Mesendoderm (in vitro differentiated cells): ENCODE measurements around the gene HDHD5.

ENCODE experiments used
- DNase-seq: peaks from one replicate; pipeline ENCODE4 v3.0.0; 2013
- H2AK5ac ChIP-seq: 2 replicates; pipeline ENCODE4 v1.6.1; 2013; ENCODE audit warnings: low read length, inconsistent platforms
- H2BK120ac ChIP-seq: 2 replicates; pipeline ENCODE4 v1.6.1; 2013; ENCODE audit warnings: low read depth, mild to moderate bottlenecking, low read length, moderate library complexity, mixed read lengths
- H2BK15ac ChIP-seq: replicated peaks from 2 replicates; pipeline ENCODE4 v1.6.1; 2013; ENCODE audit warnings: low read depth, mild to moderate bottlenecking, moderate library complexity
- H2BK5ac ChIP-seq: 2 replicates; pipeline ENCODE4 v1.6.1; 2013; ENCODE audit warnings: low read length, inconsistent platforms
- H3K18ac ChIP-seq: 2 replicates; pipeline ENCODE4 v1.6.1; 2013; ENCODE audit warnings: mild to moderate bottlenecking, low read length, mixed read lengths
- H3K23ac ChIP-seq: one replicate; pipeline ENCODE4 v1.6.1; 2013; ENCODE audit warnings: low read length
- H3K27ac ChIP-seq: 2 replicates; pipeline ENCODE4 v1.5.1; 2013; ENCODE audit warnings: low read depth, mild to moderate bottlenecking, inconsistent platforms, low read length, moderate library complexity
- H3K27me3 ChIP-seq: 2 replicates; pipeline ENCODE4 v1.6.1; 2013; ENCODE audit warnings: low read length, control low read depth, mild to moderate bottlenecking, inconsistent platforms; ENCODE audit not compliant: insufficient read depth, poor library complexity
- H3K36me3 ChIP-seq: 2 replicates; pipeline ENCODE4 v1.6.1; 2013; ENCODE audit warnings: low read length, inconsistent platforms; ENCODE audit not compliant: control insufficient read depth, insufficient read depth
- H3K4ac ChIP-seq: one replicate; pipeline ENCODE4 v1.6.1; 2013; ENCODE audit warnings: low read depth, mild to moderate bottlenecking, low read length, moderate library complexity
- H3K4me1 ChIP-seq: 2 replicates; pipeline ENCODE4 v1.6.1; 2013; ENCODE audit warnings: low read depth, low read length, inconsistent platforms; ENCODE audit not compliant: control insufficient read depth
- H3K4me2 ChIP-seq: 2 replicates; pipeline ENCODE4 v1.6.1; 2013; ENCODE audit warnings: low read length
- H3K4me3 ChIP-seq: 2 replicates; pipeline ENCODE4 v1.5.1; 2013; ENCODE audit warnings: mild to moderate bottlenecking, low read length
- H3K56ac ChIP-seq: one replicate; pipeline ENCODE4 v1.6.1; 2013; ENCODE audit warnings: low read length
- H3K79me1 ChIP-seq: 2 replicates; pipeline ENCODE4 v1.6.1; 2013; ENCODE audit warnings: low read length, inconsistent platforms
- H3K79me2 ChIP-seq: 2 replicates; pipeline ENCODE4 v1.6.1; 2013; ENCODE audit warnings: mild to moderate bottlenecking, low read length; ENCODE audit not compliant: control insufficient read depth, insufficient read depth
- H3K9ac ChIP-seq: 2 replicates; pipeline ENCODE4 v1.6.1; 2013; ENCODE audit warnings: low read length, inconsistent platforms
- H4K5ac ChIP-seq: one replicate; pipeline ENCODE4 v1.6.1; 2013; ENCODE audit warnings: low read length
- H4K8ac ChIP-seq: one replicate; pipeline ENCODE4 v1.6.1; 2013; ENCODE audit warnings: low read depth, mild to moderate bottlenecking, control low read depth, low read length, moderate library complexity
- WGBS: extraction: QIAGEN DNeasy Blood & Tissue Kit; methylation state at CpG from one replicate; pipeline ENCODE4 v1.1.7; 2013; ENCODE audit warnings: low lambda C conversion rate, missing lambda C conversion rate; ENCODE audit not compliant: insufficient coverage; ENCODE audit errors: extremely low coverage; 5-methylcytosine and 5-hydroxymethylcytosine counted together

HDHD5 gene

DNA sequence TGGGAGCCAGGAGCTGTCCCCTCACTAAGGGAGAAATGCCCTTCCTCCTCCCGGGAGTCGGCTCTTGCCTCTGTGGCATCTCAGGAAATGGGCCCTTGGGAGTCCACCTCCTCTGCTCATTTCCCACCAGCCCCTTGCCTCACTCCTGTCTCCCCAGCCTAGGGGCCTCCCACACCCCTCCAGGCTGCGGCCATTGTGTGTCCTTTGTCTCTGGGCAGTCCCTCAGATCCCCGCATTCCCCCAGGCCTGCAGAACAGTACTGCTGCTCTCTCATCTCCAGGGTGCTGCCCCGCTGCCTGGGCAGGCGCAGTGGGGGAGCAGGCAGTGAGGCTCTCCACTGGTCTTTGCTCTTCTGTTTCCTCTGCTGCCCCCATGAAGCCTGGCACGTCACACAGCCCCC is 35.1 kb upstream of the HDHD5 start:
- H2AK5ac ChIP-seq, result no peak overlapping the region
- no peaks in the 10 kb centered on the region for H3K27me3 ChIP-seq
- no peak overlapping the region for H3K9ac ChIP-seq
- H2BK120ac ChIP-seq, result no peak overlapping the region
- H3K4ac ChIP-seq, result no peak overlapping the region
- no peak overlapping the region for H3K4me2 ChIP-seq
- no peaks in the 10 kb centered on the region for H3K79me1 ChIP-seq
- no peak overlapping the region for H3K18ac ChIP-seq
- no peak overlapping the region for H3K4me3 ChIP-seq
- H3K4me1 ChIP-seq, result peaks cover 6% of the 10 kb centered on the region
- no peak overlapping the region for H2BK5ac ChIP-seq
- no peak overlapping the region for H2BK15ac ChIP-seq
- no peak overlapping the region for H3K27ac ChIP-seq
- no peak overlapping the region for H4K8ac ChIP-seq
- peak overlapping the region; percentile 29 for H3K23ac ChIP-seq
- peak overlapping the region; percentile 31 for H3K56ac ChIP-seq
- no peak overlapping the region for H4K5ac ChIP-seq
- H3K36me3 ChIP-seq, result no peaks in the 10 kb centered on the region
- WGBS, result no CpG with 5 or more reads among the region's 7 CpGs
- no peaks in the 10 kb centered on the region for H3K79me2 ChIP-seq
- peak; percentile 20 for DNase-seq

- Histone ChIP-seq H3K4ac (no peak overlapping the region), H4K5ac (no peak overlapping the region), H2BK5ac (no peak overlapping the region), H3K79me1 (no peaks in the 10 kb centered on the region), H2AK5ac (no peak overlapping the region), H3K9ac (no peak overlapping the region), H3K23ac (no peak overlapping the region), H3K36me3 (no peaks in the 10 kb centered on the region), H4K8ac (no peak overlapping the region), H3K27ac (no peak overlapping the region), H3K4me1 (no peaks in the 10 kb centered on the region), H3K79me2 (no peaks in the 10 kb centered on the region), H2BK120ac (no peak overlapping the region), H3K4me3 (no peak overlapping the region), H3K18ac (no peak overlapping the region), H3K4me2 (no peak overlapping the region), H3K27me3 (no peaks in the 10 kb centered on the region), H2BK15ac (no peak overlapping the region), H3K56ac (no peak overlapping the region)
- DNase-seq, result no peak
- no CpG with 5 or more reads among the region's 5 CpGs for WGBS
Observed at GRCh38 chr22:17192186-17192585, 33.1 kb upstream of the HDHD5 start.

DNA sequence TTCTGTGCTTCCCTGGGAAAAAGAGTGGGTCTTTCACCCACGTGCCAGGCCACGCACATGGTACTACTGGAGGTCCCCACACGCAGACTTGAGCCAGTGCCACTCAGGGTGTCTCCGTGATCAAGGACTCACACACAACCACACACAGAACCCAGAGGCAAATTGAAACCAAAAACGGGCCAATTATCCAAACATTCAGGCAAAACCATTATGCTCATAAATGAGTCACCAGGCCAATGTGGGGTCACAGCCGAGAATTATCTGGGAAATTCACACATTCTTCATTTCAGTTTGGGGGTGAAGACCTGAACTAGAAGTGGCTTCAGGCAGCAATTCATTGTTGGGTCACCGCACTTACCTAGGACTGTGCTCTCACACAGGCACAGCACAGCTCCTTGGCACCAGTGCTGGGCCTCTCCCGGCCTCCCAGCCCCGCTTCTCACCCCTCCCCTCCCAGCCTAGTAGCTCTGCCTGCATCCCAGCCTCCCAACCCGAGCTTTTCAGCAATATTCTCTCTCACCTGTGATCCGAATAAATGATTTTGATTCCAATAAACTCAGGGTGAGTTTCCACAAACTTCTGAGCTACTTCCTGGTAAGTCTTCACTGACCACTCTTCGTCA is 32.2 kb upstream of the HDHD5 start:
- Histone ChIP-seq H3K4me3 (no peak overlapping the region), H3K56ac (no peak overlapping the region), H3K79me2 (no peaks in the 10 kb centered on the region), H2AK5ac (no peak overlapping the region), H2BK15ac (no peak overlapping the region), H4K8ac (no peak overlapping the region), H2BK5ac (no peak overlapping the region), H3K36me3 (no peaks in the 10 kb centered on the region), H3K27ac (no peak overlapping the region), H3K23ac (no peak overlapping the region), H2BK120ac (no peak overlapping the region), H3K27me3 (no peaks in the 10 kb centered on the region), H3K79me1 (no peaks in the 10 kb centered on the region), H3K9ac (no peak overlapping the region), H3K4me1 (no peaks in the 10 kb centered on the region), H3K4me2 (no peak overlapping the region), H3K4ac (no peak overlapping the region), H3K18ac (no peak overlapping the region), H4K5ac (no peak overlapping the region)
- no peak for DNase-seq
- whole genome bisulfite sequencing, result no CpG with 5 or more reads among the region's 12 CpGs

GRCh38 chr22:17190702-17191101 is 31.6 kb upstream of the HDHD5 start:
- H3K4me2 ChIP-seq, result no peak overlapping the region
- no peak overlapping the region for H3K23ac ChIP-seq
- H3K9ac ChIP-seq, result no peak overlapping the region
- H2BK15ac ChIP-seq, result no peak overlapping the region
- no CpG with 5 or more reads among the region's 10 CpGs for WGBS
- H3K4me1 ChIP-seq, result no peaks in the 10 kb centered on the region
- no peak for DNase-seq
- no peak overlapping the region for H3K4me3 ChIP-seq
- no peak overlapping the region for H3K27ac ChIP-seq
- no peak overlapping the region for H2BK120ac ChIP-seq
- H4K8ac ChIP-seq, result no peak overlapping the region
- no peaks in the 10 kb centered on the region for H3K27me3 ChIP-seq
- no peak overlapping the region for H3K18ac ChIP-seq
- H3K4ac ChIP-seq, result no peak overlapping the region
- H3K79me1 ChIP-seq, result no peaks in the 10 kb centered on the region
- H4K5ac ChIP-seq, result no peak overlapping the region
- no peak overlapping the region for H2AK5ac ChIP-seq
- H3K56ac ChIP-seq, result no peak overlapping the region
- H3K79me2 ChIP-seq, result no peaks in the 10 kb centered on the region
- H2BK5ac ChIP-seq, result no peak overlapping the region
- H3K36me3 ChIP-seq, result no peaks in the 10 kb centered on the region

DNA sequence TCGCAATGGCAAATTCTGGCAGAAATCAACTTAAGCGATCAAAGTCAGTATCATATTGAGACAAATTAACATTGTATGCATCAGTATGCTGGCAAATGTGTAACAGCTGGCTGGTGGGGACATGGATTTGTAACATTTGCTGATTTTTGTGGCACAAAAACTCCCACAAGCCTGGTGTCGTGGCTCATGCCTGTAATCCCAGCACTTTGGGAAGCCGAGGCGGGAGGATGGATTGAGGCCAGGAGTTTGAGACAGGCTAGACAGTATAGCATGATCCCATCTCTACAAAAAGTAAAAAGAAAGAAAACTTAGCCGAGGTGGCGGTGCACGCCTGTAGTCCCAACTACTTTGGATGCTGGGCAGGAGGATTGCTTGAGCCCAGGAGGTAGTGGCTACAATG is 17.6 kb upstream of the HDHD5 start:
- H2BK15ac ChIP-seq, result no peak overlapping the region
- H3K9ac ChIP-seq, result no peak overlapping the region
- no peak overlapping the region for H3K4me3 ChIP-seq
- H2BK5ac ChIP-seq, result no peak overlapping the region
- H3K36me3 ChIP-seq, result no peaks in the 10 kb centered on the region
- H3K18ac ChIP-seq, result no peak overlapping the region
- no peak overlapping the region for H4K5ac ChIP-seq
- H2AK5ac ChIP-seq, result no peak overlapping the region
- no peak overlapping the region for H3K27ac ChIP-seq
- no peak overlapping the region for H3K56ac ChIP-seq
- WGBS, result no CpG with 5 or more reads among the region's 8 CpGs
- H3K4me1 ChIP-seq, result no peaks in the 10 kb centered on the region
- H3K4ac ChIP-seq, result no peak overlapping the region
- no peaks in the 10 kb centered on the region for H3K79me2 ChIP-seq
- H2BK120ac ChIP-seq, result no peak overlapping the region
- H3K23ac ChIP-seq, result no peak overlapping the region
- no peak for DNase-seq
- no peaks in the 10 kb centered on the region for H3K27me3 ChIP-seq
- no peak overlapping the region for H4K8ac ChIP-seq
- H3K4me2 ChIP-seq, result no peak overlapping the region
- no peaks in the 10 kb centered on the region for H3K79me1 ChIP-seq
